ENCODE measurements around the gene SH2D1A. TPM values are rescaled to one million over a fixed set of nuclear protein-coding genes. Genes with fewer than 3 reads are reported as not detected.
"Not testable (repeated sequence)": the region's sequence is repeated elsewhere in the genome, so short reads cannot be mapped to it uniquely, and the experiment has no call there.

Gene SH2D1A
- total and polyA plus RNA-seq, 2 donors (not counting 1 experiment from before 2014, with no cell fraction given): 0.08 TPM; not detected in 1

DNA sequence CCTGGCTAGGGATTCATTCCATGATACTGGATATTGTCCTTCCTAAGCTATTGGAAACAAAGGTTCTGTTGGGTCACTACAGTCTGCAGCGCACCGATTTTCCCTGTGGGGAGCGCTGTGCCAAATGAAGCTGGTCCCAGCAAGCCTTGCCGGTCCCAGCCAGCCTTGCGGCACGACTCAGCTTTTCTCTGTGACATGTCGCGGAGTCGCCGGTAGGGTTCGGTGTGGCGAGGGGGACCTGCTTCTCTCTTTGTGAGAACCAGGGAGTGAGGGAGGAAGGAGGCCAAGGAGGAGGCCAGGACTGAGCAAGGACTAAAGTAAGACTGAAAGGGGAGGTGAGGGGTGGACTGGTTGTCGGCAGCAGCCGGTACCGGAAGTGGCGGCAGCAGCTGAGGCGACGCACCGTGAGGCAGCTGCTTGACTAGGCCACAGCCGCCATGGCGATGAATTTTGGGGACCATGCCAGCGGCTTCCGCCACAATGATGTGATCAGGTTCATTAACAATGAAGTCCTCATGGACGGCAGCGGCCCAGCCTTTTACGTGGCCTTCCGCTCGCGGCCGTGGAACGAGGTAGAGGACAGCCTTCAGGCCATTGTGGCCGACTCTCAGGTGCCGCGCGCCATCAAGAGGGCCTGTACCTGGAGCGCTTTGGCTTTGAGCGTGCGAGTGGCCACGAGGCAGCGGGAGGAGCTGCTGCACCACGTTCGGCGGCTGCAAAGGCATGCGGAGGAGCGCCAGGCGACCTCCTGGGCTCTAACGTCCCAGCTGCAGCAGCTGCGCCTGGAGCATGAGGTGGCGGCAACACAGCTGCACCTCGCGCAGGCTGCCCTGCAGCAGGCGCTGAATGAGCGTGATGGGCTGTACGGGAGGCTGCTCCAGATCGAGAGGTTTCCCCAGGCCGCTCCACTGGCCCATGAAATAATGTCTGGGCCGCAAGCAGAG, 13.6 kb upstream of the SH2D1A start, which contains the start of gene TEX13D:
TSS of gene TEX13D (plus strand) at position 180 of the 944 bp plus-strand sequence. CDS start at position 438, 258 bp downstream.
- no peak within 1 kb of the TSS for H2AFZ ChIP-seq (ENCODE audit: low read length)
- H3K4me1 ChIP-seq (ENCODE audit: control insufficient read depth, extremely low read depth, insufficient read depth, low read length): no peaks in the 10 kb centered on the region
- no peaks in the 10 kb centered on the region for H3K27me3 ChIP-seq (ENCODE audit: control insufficient read depth, insufficient read depth, low read length)
- H3K9me3 ChIP-seq (ENCODE audit: control insufficient read depth, insufficient read depth, low read depth, low read length): no peaks in the 10 kb centered on the region
- no peak within 1 kb of the TSS for H3K27ac ChIP-seq (ENCODE audit: insufficient read depth, low read length)
- no peaks in the 10 kb centered on the region for H3K79me2 ChIP-seq (ENCODE audit: control insufficient read depth, insufficient read depth, low read length)
- no peak within 1 kb of the TSS for H3K4me3 ChIP-seq (replicated peaks in 1 of 4; ENCODE audit: control extremely low read depth in 1 of 4, insufficient read depth in 1 of 4, low read depth in 3 of 4, low read length in 4 of 4)
- H3K36me3 ChIP-seq (ENCODE audit: control insufficient read depth, insufficient read depth, low read length): no peaks in the 10 kb centered on the region
- H3K9ac ChIP-seq (ENCODE audit: insufficient read depth, low read length): no peak within 1 kb of the TSS
- no peak for DNase-seq (ENCODE audit: low read depth in 2 of 2)
- H4K20me1 ChIP-seq (ENCODE audit: control insufficient read depth, extremely low read depth, insufficient read depth, low read length): no peaks in the 10 kb centered on the region
- H3K4me2 ChIP-seq (ENCODE audit: extremely low read depth, insufficient read depth, low read length): no peak within 1 kb of the TSS
- TF ChIP-seq, protein P1, sequence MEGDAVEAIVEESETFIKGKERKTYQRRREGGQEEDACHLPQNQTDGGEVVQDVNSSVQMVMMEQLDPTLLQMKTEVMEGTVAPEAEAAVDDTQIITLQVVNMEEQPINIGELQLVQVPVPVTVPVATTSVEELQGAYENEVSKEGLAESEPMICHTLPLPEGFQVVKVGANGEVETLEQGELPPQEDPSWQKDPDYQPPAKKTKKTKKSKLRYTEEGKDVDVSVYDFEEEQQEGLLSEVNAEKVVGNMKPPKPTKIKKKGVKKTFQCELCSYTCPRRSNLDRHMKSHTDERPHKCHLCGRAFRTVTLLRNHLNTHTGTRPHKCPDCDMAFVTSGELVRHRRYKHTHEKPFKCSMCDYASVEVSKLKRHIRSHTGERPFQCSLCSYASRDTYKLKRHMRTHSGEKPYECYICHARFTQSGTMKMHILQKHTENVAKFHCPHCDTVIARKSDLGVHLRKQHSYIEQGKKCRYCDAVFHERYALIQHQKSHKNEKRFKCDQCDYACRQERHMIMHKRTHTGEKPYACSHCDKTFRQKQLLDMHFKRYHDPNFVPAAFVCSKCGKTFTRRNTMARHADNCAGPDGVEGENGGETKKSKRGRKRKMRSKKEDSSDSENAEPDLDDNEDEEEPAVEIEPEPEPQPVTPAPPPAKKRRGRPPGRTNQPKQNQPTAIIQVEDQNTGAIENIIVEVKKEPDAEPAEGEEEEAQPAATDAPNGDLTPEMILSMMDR (conservative IDR thresholded peaks at IDR 0.05 in 1 of 2, IDR thresholded peaks at IDR 0.05 in 1 of 2; ENCODE audit: low read depth in 1 of 2, low read length in 2 of 2): no peak
- TF ChIP-seq EZH2 (IDR thresholded peaks at IDR 0.05; ENCODE audit: low read length, missing control alignments): no peak

DNA sequence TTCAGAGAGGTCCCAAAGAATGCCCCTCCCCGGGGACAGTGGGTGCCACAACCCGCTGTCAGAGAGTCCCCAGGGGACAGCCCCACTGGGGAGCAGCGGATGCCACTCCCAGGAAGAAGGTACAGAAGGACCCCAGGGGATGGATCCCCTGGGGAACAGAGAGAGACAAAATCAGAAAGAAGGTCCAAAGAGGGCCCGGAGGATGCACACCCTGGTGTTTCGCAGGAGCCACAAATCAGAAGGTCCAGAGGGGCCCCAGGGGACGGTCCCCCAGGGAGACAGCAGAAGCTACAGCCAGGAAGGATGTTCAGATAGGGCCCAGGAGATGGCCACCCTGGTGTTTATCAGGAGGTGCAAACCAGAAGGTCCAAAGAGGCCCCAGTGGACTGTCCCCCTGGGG, 12.5 kb upstream of the SH2D1A start:
- H3K27ac ChIP-seq (ENCODE audit: insufficient read depth, low read length): no peak overlapping the region
- H3K36me3 ChIP-seq (ENCODE audit: control insufficient read depth, insufficient read depth, low read length): no peaks in the 10 kb centered on the region
- H2AFZ ChIP-seq (ENCODE audit: low read length): no peak overlapping the region
- H3K9ac ChIP-seq (ENCODE audit: insufficient read depth, low read length): no peak overlapping the region
- H3K27me3 ChIP-seq (ENCODE audit: control insufficient read depth, insufficient read depth, low read length): no peaks in the 10 kb centered on the region
- H4K20me1 ChIP-seq (ENCODE audit: control insufficient read depth, extremely low read depth, insufficient read depth, low read length): no peaks in the 10 kb centered on the region
- H3K4me1 ChIP-seq (ENCODE audit: control insufficient read depth, extremely low read depth, insufficient read depth, low read length): no peaks in the 10 kb centered on the region
- TF ChIP-seq, protein P1 (conservative IDR thresholded peaks at IDR 0.05 in 1 of 2, IDR thresholded peaks at IDR 0.05 in 1 of 2; ENCODE audit: low read depth in 1 of 2, low read length in 2 of 2): no peak
- no peak for TF ChIP-seq EZH2 (IDR thresholded peaks at IDR 0.05; ENCODE audit: low read length, missing control alignments)
- H3K79me2 ChIP-seq (ENCODE audit: control insufficient read depth, insufficient read depth, low read length): no peaks in the 10 kb centered on the region
- no peak for DNase-seq (ENCODE audit: low read depth in 2 of 2)
- H3K4me3 ChIP-seq (replicated peaks in 1 of 4; ENCODE audit: control extremely low read depth in 1 of 4, insufficient read depth in 1 of 4, low read depth in 3 of 4, low read length in 4 of 4): no peak overlapping the region
- H3K4me2 ChIP-seq (ENCODE audit: extremely low read depth, insufficient read depth, low read length): no peak overlapping the region
- no peaks in the 10 kb centered on the region for H3K9me3 ChIP-seq (ENCODE audit: control insufficient read depth, insufficient read depth, low read depth, low read length)

GRCh38 chrX:124334555-124334954, 11.8 kb upstream of the SH2D1A start:
- DNase-seq (ENCODE audit: low read depth in 2 of 2); H3K4me1 ChIP-seq (ENCODE audit: control insufficient read depth, extremely low read depth, insufficient read depth, low read length); H3K27me3 ChIP-seq (ENCODE audit: control insufficient read depth, insufficient read depth, low read length): not testable (repeated sequence)

More at GRCh38 chrX:124334555-124334954, 11.8 kb upstream of the SH2D1A start:
- not testable (repeated sequence) for H3K4me3 ChIP-seq (replicated peaks in 1 of 4; ENCODE audit: control extremely low read depth in 1 of 4, insufficient read depth in 1 of 4, low read depth in 3 of 4, low read length in 4 of 4); H3K27ac ChIP-seq (ENCODE audit: insufficient read depth, low read length); H3K79me2 ChIP-seq (ENCODE audit: control insufficient read depth, insufficient read depth, low read length); H4K20me1 ChIP-seq (ENCODE audit: control insufficient read depth, extremely low read depth, insufficient read depth, low read length); H3K36me3 ChIP-seq (ENCODE audit: control insufficient read depth, insufficient read depth, low read length); H2AFZ ChIP-seq (ENCODE audit: low read length); H3K9me3 ChIP-seq (ENCODE audit: control insufficient read depth, insufficient read depth, low read depth, low read length); H3K9ac ChIP-seq (ENCODE audit: insufficient read depth, low read length); H3K4me2 ChIP-seq (ENCODE audit: extremely low read depth, insufficient read depth, low read length)
